HG03565 (cell line): ENCODE measurements around the gene UBE2R2.
"Not testable (repeated sequence)": the region's sequence is repeated elsewhere in the genome, so short reads cannot be mapped to it uniquely, and the experiment has no call there.

ENCODE experiments used
- ATAC-seq: cut with Tn5 transposase; IDR thresholded peaks from one replicate; pipeline ENCODE4 v1.9.1; 2021; ENCODE audit warnings: mild to moderate bottlenecking, moderate library complexity; ENCODE audit not compliant: unreplicated experiment

UBE2R2 gene

GRCh38 chr9:33924978-33925797 lies 108.2 kb downstream of the UBE2R2 start:
- no peak for ATAC-seq

- ATAC-seq = no peak
These were observed 110.0 kb downstream of the UBE2R2 start for GRCh38 chr9:33926746-33927485.

- ATAC-seq = no peak
These were observed 110.7 kb downstream of the UBE2R2 start for GRCh38 chr9:33927694-33928093.

DNA sequence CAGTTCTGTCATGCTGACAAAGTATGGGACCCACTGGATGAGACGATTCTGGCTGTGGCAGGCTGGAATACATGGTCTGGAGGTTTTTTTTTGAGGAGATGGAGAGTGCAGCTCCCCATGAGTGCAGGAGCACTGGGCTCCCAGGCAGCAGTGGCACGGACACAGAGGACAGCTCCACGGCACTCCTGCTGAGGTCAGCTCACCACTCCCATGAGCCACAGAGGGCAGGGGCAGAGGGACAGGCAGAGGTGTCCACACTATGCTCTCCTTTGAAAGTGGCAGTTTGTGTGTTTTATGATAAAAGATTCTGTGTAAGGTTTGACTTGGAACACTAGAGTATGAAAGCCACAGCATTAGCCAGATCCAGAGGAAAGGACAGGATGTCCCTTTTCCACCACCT lies 114.4 kb downstream of the UBE2R2 start:
- no peak for ATAC-seq

GRCh38 chr9:33932078-33932807 lies 115.3 kb downstream of the UBE2R2 start:
- ATAC-seq = no peak

DNA sequence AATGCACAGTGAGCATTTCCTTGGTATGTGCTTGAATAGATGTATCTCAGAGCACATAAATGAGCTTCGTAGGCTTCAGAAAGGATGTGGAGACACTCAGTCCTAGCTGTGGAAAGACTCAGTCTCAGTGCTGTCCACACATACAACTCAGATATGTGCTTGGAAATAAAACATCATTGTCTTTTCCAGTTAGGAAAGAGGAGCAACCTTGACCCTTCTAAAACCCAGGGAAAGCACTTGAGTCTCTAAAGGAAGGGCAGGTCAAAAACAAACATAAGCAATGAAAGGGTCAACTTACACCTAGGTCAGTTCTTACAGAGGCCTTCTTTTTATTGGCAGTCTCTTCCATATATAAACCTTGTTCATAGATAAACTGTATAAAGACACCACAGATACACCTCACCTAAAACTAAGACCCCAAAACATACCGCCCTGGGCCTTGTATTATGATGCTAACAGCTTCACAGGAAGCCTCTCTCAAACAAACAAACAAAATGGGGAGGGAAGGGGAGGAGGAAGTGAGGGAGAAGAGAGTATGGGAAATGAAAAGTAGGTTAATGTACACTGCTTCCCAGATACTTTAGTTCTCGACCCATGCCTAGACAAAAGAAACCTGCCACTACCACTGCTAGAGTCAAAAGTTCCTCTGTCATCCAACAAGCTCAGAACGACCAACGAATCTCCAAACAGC lies 117.4 kb downstream of the UBE2R2 start:
- ATAC-seq = no peak

- no peak for ATAC-seq
These were observed 123.2 kb downstream of the UBE2R2 start for GRCh38 chr9:33939924-33940874.

DNA sequence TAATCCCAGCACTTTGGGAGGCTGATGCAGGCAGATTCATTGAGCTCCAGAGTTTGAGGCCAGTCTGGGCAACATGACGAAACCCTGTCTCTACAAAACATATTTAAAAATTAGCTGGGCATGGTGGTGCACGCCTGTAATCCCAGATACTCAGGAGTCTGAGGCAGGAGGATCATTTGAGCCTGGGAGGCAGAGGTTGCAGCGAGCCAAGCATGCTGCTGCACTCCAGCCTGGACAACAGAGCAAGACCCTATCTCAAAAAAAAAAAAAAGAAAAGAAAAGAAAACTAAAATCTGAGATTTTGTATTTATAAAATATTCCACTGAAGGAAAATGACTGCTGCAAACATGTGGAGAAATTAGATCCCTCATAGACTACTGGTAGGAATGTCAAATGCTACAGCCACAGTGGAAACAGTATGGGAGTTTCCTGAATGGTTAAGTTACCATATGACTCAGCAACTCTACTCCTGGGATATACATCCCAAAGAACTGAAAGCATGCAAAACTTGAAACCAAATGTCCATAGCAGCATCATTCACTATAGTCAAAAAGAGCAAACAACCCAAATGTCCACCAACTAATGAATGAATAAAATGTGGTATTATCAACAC lies 125.6 kb downstream of the UBE2R2 start:
- ATAC-seq = no peak

DNA sequence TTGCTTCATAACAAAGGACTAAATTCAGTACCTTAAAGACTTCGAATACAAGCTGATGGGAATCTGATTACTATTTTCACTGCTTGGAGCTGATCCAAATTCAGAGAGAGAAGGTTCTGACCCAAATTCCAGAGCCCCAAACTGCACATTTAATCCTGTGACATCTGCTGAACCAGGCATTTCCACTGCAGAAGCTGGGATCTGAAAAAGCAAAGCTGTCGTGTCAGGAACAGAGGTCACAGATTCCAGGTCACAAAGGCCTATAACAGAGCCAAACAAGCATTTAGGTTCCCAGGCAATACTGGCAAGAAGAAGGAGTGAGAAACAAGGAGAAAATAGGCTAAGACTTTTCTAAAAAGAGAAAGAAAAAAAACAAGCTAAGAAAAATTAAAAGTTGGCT lies 126.4 kb downstream of the UBE2R2 start:
- ATAC-seq = no peak

DNA sequence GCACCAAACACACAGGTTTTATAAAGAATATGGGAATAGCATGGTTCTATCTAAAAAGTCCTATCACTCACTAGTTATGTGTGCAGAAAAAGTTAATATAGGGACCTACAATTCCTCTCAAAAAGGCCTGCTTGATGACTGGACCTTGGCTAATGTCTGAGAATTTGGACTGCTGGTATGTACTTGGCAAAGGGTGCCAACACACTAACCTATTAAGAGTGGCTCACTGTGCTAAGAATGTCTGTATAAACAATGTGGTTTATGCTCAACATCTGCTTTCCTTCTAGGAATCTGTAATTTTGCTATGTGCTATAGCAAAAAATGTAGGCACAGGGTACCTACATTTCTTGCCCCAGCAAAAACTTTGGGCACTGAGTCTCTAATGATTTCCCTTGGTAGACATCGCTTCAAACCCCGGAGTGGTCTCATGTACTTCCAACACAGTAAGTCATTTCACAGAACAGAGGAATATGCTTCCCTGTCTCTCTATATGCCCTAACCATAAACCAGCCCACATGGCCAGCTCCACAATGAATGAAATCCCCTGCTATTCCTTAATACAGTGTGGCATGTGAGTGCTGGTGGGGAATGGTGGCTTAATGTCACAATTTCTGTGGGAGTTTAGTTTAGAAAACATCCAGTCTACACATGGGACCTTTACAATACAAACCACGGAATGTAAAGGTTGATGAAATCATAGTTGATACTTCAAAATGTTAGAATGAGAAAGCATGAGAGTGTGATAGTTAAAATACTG lies 130.0 kb downstream of the UBE2R2 start:
- ATAC-seq = no peak

DNA sequence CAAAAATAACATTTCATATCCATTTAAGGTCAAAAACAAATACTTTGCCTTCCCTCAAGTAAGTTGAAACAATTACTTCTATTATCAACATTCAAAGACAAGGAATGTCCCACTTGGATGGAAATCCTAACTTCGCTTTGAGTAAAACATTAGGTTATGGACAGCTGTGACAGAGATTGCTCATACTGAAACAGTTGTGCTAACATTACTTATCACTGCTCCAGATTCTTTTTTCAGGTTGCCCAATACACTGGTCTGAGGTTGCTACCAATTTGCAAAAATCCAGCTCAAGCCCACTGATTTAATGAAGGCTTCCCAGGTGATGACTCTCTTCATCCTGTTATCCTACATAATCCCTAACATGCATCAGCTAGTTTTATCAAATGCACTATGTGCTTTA lies 133.4 kb downstream of the UBE2R2 start:
- no peak for ATAC-seq

- ATAC-seq = no peak
These were observed 135.1 kb downstream of the UBE2R2 start for GRCh38 chr9:33952066-33952465.

- ATAC-seq = no peak
These were observed 139.6 kb downstream of the UBE2R2 start for GRCh38 chr9:33956544-33956943.

- ATAC-seq = no peak
These were observed 142.8 kb downstream of the UBE2R2 start for GRCh38 chr9:33959725-33960124.

DNA sequence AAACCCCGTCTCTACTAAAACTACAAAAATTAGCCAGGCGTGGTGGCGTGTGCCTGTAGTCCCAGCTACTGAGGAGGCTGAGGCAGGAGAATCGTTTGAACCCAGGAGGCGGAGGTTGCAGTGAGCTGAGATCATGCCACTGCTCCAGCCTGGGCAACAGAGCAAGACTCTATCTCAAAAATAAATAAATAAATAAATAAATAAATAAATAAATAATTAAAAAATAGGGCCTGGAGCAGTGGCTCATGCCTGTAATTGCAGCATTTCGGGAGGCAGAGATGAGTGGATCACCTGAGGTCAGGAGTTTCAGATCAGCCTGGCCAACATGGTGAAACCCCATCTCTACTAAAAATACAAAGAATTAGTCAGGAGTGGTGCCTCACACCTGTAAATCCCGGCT lies 145.5 kb downstream of the UBE2R2 start:
- not testable (repeated sequence) for ATAC-seq

DNA sequence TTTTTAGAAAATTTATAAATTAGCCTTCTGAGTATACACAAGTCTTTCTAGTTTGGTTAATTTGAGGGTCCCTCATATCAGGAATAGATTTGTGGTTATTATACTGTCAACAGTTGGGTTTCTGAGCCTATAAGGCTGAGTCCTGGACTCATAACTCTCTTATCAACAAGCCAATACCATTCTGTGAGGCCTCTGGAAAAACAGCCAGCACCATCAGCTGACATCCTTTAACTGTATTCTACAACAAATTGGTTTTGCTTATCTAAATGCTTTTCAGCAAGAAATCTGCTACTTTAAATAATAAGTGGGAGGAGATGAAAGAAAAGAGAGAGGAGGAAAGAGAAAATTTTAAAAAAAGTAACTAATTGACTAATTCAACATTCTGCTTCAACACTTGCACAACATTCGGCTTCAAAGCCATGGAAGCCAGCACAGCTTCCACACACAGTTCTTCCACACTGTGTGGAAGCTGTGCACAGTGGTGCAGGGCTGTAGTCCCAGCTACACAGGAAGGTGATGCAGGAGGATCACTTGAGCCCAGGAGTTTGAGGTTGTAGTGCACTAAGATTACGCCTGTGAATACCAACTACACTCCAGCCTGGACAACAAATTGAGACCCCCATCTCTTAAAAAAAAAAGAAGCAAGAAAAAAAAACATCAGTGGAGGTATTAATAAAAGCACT lies 147.3 kb downstream of the UBE2R2 start:
- ATAC-seq = no peak
